Endothelial cell of umbilical vein (primary cell): Measurements from ENCODE around the gene RPLP1. TPM values are rescaled to one million over a fixed set of nuclear protein-coding genes. Genes with fewer than 3 reads are reported as not detected.

Experiments
- BruUV-seq: library from RNA; stranded (reverse); fragments of 400-500 nt; replicated peaks from 2 replicates; lab custom pipeline; 2021; lab: Mats Ljungman, UMichigan
- CTCF ChIA-PET: fragments of 300-600, 350-600 bp; sonication (Branson Sonifier 250); formaldehyde crosslinking; loops from one replicate; lab custom pipeline; 2021; ENCODE audit warnings: antibody characterized with exemption, inconsistent platforms; lab: Charles Lee
- POLR2A ChIA-PET: fragments of 300-600, 350-600 bp; sonication (Branson Sonifier 250); formaldehyde crosslinking; loops from one replicate; lab custom pipeline; 2021; ENCODE audit warnings: antibody characterized with exemption, inconsistent platforms; lab: Charles Lee
- DNase-seq: peaks from one replicate; pipeline ENCODE4 v3.0.0-alpha.2; 2011; ENCODE audit warnings: low read depth, low spot score
- FAIRE-seq: peaks from 2 replicates; lab custom pipeline; 2011; peaks lifted over from hg19 to GRCh38; lab: Jason Lieb, UNC
- H2AFZ ChIP-seq: 2 replicates; pipeline ENCODE4 v1.6.0; 2012; ENCODE audit warnings: low read depth, low read length, control low read depth, inconsistent platforms
- H3K27ac ChIP-seq: 2 replicates; pipeline ENCODE4 v1.5.1; 2011; ENCODE audit warnings: low read depth, mild to moderate bottlenecking, control low read depth, low read length, moderate library complexity; ENCODE audit not compliant: insufficient read depth
- H3K27me3 ChIP-seq, 2 experiments: 2 replicates each; pipeline versions ENCODE4 v1.6.0 to v1.6.1; 2011; ENCODE audit warnings: low read length in 2 of 2, mixed read lengths in 1 of 2; ENCODE audit not compliant: control insufficient read depth in 2 of 2, insufficient read depth in 2 of 2
- H3K36me3 ChIP-seq, 2 experiments: 2 replicates in 1 of 2; 3 replicates in 1 of 2; pipeline ENCODE4 v1.5.1; 2011; ENCODE audit warnings: low read length in 2 of 2, mild to moderate bottlenecking in 1 of 2, moderate library complexity in 1 of 2; ENCODE audit not compliant: control insufficient read depth in 2 of 2, insufficient read depth in 2 of 2; ENCODE audit errors: extremely low read depth in 1 of 2
- H3K4me1 ChIP-seq: 3 replicates; pipeline ENCODE4 v1.5.1; 2011; ENCODE audit warnings: mild to moderate bottlenecking, low read length; ENCODE audit not compliant: control insufficient read depth, insufficient read depth; ENCODE audit errors: extremely low read depth
- H3K4me2 ChIP-seq: 2 replicates; pipeline ENCODE4 v1.6.1; 2011; ENCODE audit warnings: low read length, control low read depth, mixed read lengths; ENCODE audit not compliant: insufficient read depth
- H3K4me3 ChIP-seq, 3 experiments: fragments of 200-600 bp in 1 of 3; sonication (generic), shearing (Covaris generic) in 1 of 3; replicated peaks in 1 of 3; 2 replicates each; pipeline ENCODE4 v1.5.1; 2011 to 2016; ENCODE audit warnings: control low read depth in 3 of 3, low read length in 3 of 3, mild to moderate bottlenecking in 2 of 3, inconsistent platforms in 1 of 3, low read depth in 1 of 3, moderate library complexity in 1 of 3; ENCODE audit not compliant: insufficient read depth in 1 of 3
- H3K79me2 ChIP-seq: 2 replicates; pipeline ENCODE4 v1.6.0; 2012; ENCODE audit warnings: low read length, inconsistent platforms; ENCODE audit not compliant: control insufficient read depth, insufficient read depth
- H3K9ac ChIP-seq: replicated peaks from 2 replicates; pipeline ENCODE3; 2011; ENCODE audit warnings: low read length, control low read depth; ENCODE audit not compliant: insufficient read depth; ENCODE audit errors: extremely low read depth
- H3K9me1 ChIP-seq: replicated peaks from 3 replicates; pipeline ENCODE4 v1.6.0; 2011; ENCODE audit warnings: mild to moderate bottlenecking, low read length; ENCODE audit not compliant: control insufficient read depth, insufficient read depth; ENCODE audit errors: extremely low read depth
- H3K9me3 ChIP-seq: replicated peaks from 2 replicates; pipeline ENCODE4 v1.5.1; 2012; ENCODE audit warnings: low read length, inconsistent platforms; ENCODE audit not compliant: control insufficient read depth, insufficient read depth
- H4K20me1 ChIP-seq: replicated peaks from 2 replicates; pipeline ENCODE3; 2011; ENCODE audit warnings: mild to moderate bottlenecking, low read length; ENCODE audit not compliant: control insufficient read depth, insufficient read depth; ENCODE audit errors: extremely low read depth
- CTCF ChIP-seq, 2 donors: IDR thresholded peaks; 1 replicate in 1 of 2; 2 replicates in 1 of 2; pipeline ENCODE4 v1.5.1; 2011; ENCODE audit warnings: low read length in 2 of 2, mild to moderate bottlenecking in 2 of 2, moderate library complexity in 2 of 2, control low read depth in 1 of 2, inconsistent platforms in 1 of 2, low read depth in 1 of 2; ENCODE audit not compliant: insufficient read depth in 1 of 2; ENCODE audit errors: extremely low read depth in 1 of 2
- EZH2 ChIP-seq: IDR thresholded peaks from 2 replicates; pipeline ENCODE4 v1.6.1; 2012; ENCODE audit warnings: borderline replicate concordance, low read depth, mild to moderate bottlenecking, moderate library complexity, low read length, inconsistent platforms; ENCODE audit not compliant: severe bottlenecking
- FOS ChIP-seq: IDR thresholded peaks from 2 replicates; pipeline ENCODE4 v1.6.1; 2011; ENCODE audit warnings: mild to moderate bottlenecking, low read length, moderate library complexity, borderline replicate concordance; ENCODE audit not compliant: insufficient read depth
- GATA2 ChIP-seq: IDR thresholded peaks from 2 replicates; pipeline ENCODE4 v1.7.0; 2011; ENCODE audit warnings: low read depth, mild to moderate bottlenecking, moderate library complexity, mixed read lengths, low read length; ENCODE audit not compliant: insufficient read length, insufficient read depth
- JUN ChIP-seq: IDR thresholded peaks from 2 replicates; pipeline ENCODE4 v1.6.1; 2011; ENCODE audit warnings: borderline replicate concordance, low read depth; ENCODE audit not compliant: insufficient read length, insufficient read depth
- MAX ChIP-seq: IDR thresholded peaks from 2 replicates; pipeline ENCODE4 v1.6.1; 2011; ENCODE audit not compliant: insufficient read depth, insufficient read length
- MYC ChIP-seq: IDR thresholded peaks from one replicate; pipeline ENCODE4 v1.6.1; 2011; ENCODE audit warnings: mild to moderate bottlenecking, low read depth, low read length
- POLR2A ChIP-seq: IDR thresholded peaks from 2 replicates; pipeline ENCODE4 v1.6.1; 2012; ENCODE audit warnings: low read depth, mild to moderate bottlenecking, control low read depth, low read length
- POLR2AphosphoS5 ChIP-seq: IDR thresholded peaks from 2 replicates; pipeline ENCODE4 v1.6.1; 2012; ENCODE audit warnings: low read depth, mild to moderate bottlenecking, control low read depth, low read length, moderate library complexity; ENCODE audit not compliant: insufficient read depth
- dilution Hi-C: fragments of 300-500 bp; cut with MboI; formaldehyde crosslinking; loops from one replicate; pipeline ENCODE4 v1.15.0; 2019; ENCODE audit warnings: low sequenced_read_pairs; ENCODE audit not compliant: extremely low pct_ligation_motif_present
- intact Hi-C: fragments of 100-400 bp; cut with micrococcal nuclease; formaldehyde crosslinking; loops from one replicate; pipeline ENCODE4 v1.10.0; 2022
- polyA plus RNA-seq, 4 experiments: library from polyadenylated mRNA; depleted of rRNA in 3 of 4; stranded (reverse) in 3 of 4; unstranded in 1 of 4; fragments of >200 nt; gene quantifications; 2 replicates each; pipeline versions ENCODE4 v1.2.1 to v1.2.3, GENCODE V29; 2011 to 2012; ENCODE audit warnings: missing spikeins in 1 of 4
- total RNA-seq: library from RNA; stranded (reverse); gene quantifications from 2 replicates; pipeline ENCODE4 v1.2.3, GENCODE V29; 2021

Gene RPLP1
- total and polyA plus RNA-seq, 2 donors (not counting 3 experiments of a cell fraction or from before 2014, with no cell fraction given), result 1,603 to 2,985 TPM

GRCh38 chr15:69462030-69462492 is 9.4 kb downstream of the RPLP1 start:
- no peak overlapping the region for H3K9ac ChIP-seq
- H4K20me1 ChIP-seq, result no peaks in the 10 kb centered on the region
- peaks cover 2 to 3% of the 10 kb centered on the region in 2 experiments for H3K36me3 ChIP-seq
- BruUV-seq, result no TSS peak
- dilution Hi-C loops, result no loop called here
- FAIRE-seq (no peak), DNase-seq (no peak)
- intact Hi-C loops, result loop anchor here (1.0 to 5.0 kb wide), 2 partner anchors 10 to 635 kb away; partner anchors contain the start of genes RPLP1 and TLE3
- H3K4me1 ChIP-seq, result peaks cover 8% of the 10 kb centered on the region
- no peak for TF ChIP-seq GATA2
- no peak for TF ChIP-seq MYC
- no peak for TF ChIP-seq MAX
- no peak for TF ChIP-seq FOS
- TF ChIP-seq CTCF (IDR thresholded peaks at IDR 0.05; ENCODE audit: extremely low read depth in 1 of 2, insufficient read depth in 1 of 2, low read depth in 1 of 2, low read length in 2 of 2), result no peak
- TF ChIP-seq POLR2AphosphoS5, result no peak
- no peak for TF ChIP-seq EZH2
- TF ChIP-seq POLR2A, result no peak
- TF ChIP-seq JUN, result no peak
- H3K27ac ChIP-seq, result no peak overlapping the region
- ChIA-PET POLR2A (interaction anchor here (0.7 to 1.8 kb wide), 2 partner anchors 9 to 1043 kb away, joined by 3 to 44 read pairs; partner anchors contain the start of gene RPLP1), CTCF (interaction anchor here (0.6 to 1.8 kb wide), 11 partner anchors 9 to 618 kb away, joined by 3 to 30 read pairs (median 4); partner anchors contain the start of gene RPLP1)
- H3K9me1 ChIP-seq, result no peaks in the 10 kb centered on the region
- no peaks in the 10 kb centered on the region for H3K79me2 ChIP-seq
- H3K4me2 ChIP-seq, result peak overlapping the region; percentile 5
- no peaks in the 10 kb centered on the region for H3K27me3 ChIP-seq
- H3K4me3 ChIP-seq, result peak overlapping the region in 1 of 3 experiments; percentile 33
- H3K9me3 ChIP-seq, result no peaks in the 10 kb centered on the region
- H2AFZ ChIP-seq, result peak overlapping the region; percentile 44
